Thoracic aorta (tissue), 2 donors: ENCODE results near the gene DNAJC4. TPM values are rescaled to one million over a fixed set of nuclear protein-coding genes. Genes with fewer than 3 reads are reported as not detected.

Experiments
- total RNA-seq, 2 donors: library from RNA; depleted of rRNA; stranded (reverse); fragments of >200 nt; gene quantifications; one replicate each; pipeline versions ENCODE4 v1.1.0 to v1.2.3, GENCODE V29; 2016

Gene DNAJC4
- total RNA-seq, 2 donors from 2014 or later = 13.5 to 53.2 TPM

Other genes starting within 250 kb of the DNAJC4 start
- 10 to 100 TPM; 37.7 to 85.6 TPM for gene OTUB1, start 244.1 kb upstream of the DNAJC4 start, total RNA-seq
- gene FLRT1, start 194.6 kb upstream of the DNAJC4 start, total RNA-seq = under 1 TPM in 1 of 2 donors, not detected in 1; 0.41 TPM
- 10 to 100 TPM; 15.8 to 17.6 TPM for gene MACROD1, start 64.4 kb upstream of the DNAJC4 start, total RNA-seq
- gene STIP1, start 44.4 kb upstream of the DNAJC4 start, total RNA-seq = 10 to 100 TPM; 74.7 to 91.2 TPM
- gene FERMT3, start 23.8 kb upstream of the DNAJC4 start, total RNA-seq = 10 to 100 TPM; 47.2 to 66.6 TPM
- 10 to 100 TPM; 67.2 to 95.3 TPM for gene TRPT1, start 4.4 kb upstream of the DNAJC4 start, total RNA-seq
- 10 to 100 TPM; 52.3 to 61.6 TPM for gene NUDT22, start 4.3 kb upstream of the DNAJC4 start, total RNA-seq
- 100 to 1,000 TPM in 1 of 2 donors, 10 to 100 TPM in 1; 81.8 to 107 TPM for gene VEGFB, start 4.0 kb downstream of the DNAJC4 start, total RNA-seq
- gene FKBP2, start 10.5 kb downstream of the DNAJC4 start, total RNA-seq = 10 to 100 TPM; 51.7 to 53.0 TPM
- 100 to 1,000 TPM in 1 of 2 donors, 10 to 100 TPM in 1; 75.3 to 122 TPM for gene PPP1R14B, start 16.4 kb downstream of the DNAJC4 start, total RNA-seq
- 10 to 100 TPM; 31.5 to 39.7 TPM for gene PLCB3, start 21.0 kb downstream of the DNAJC4 start, total RNA-seq
- 10 to 100 TPM; 39.2 to 83.8 TPM for gene BAD, start 54.1 kb downstream of the DNAJC4 start, total RNA-seq
- 10 to 100 TPM in 1 of 2 donors, 1 to 10 TPM in 1; 8.7 to 19.0 TPM for gene GPR137, start 55.3 kb downstream of the DNAJC4 start, total RNA-seq
- not detected for gene KCNK4, start 60.8 kb downstream of the DNAJC4 start, total RNA-seq
- not detected for gene CATSPERZ, start 69.8 kb downstream of the DNAJC4 start, total RNA-seq
- gene ESRRA, start 75.0 kb downstream of the DNAJC4 start, total RNA-seq = 10 to 100 TPM; 33.4 to 46.0 TPM
- 100 to 1,000 TPM; 157 to 218 TPM for gene TRMT112, start 87.0 kb downstream of the DNAJC4 start, total RNA-seq
- 100 to 1,000 TPM in 1 of 2 donors, 10 to 100 TPM in 1; 91.1 to 136 TPM for gene PRDX5, start 87.6 kb downstream of the DNAJC4 start, total RNA-seq
- 10 to 100 TPM; 10.3 to 19.0 TPM for gene CCDC88B, start 109.7 kb downstream of the DNAJC4 start, total RNA-seq
- 10 to 100 TPM; 42.5 to 50.0 TPM for gene RPS6KA4, start 128.6 kb downstream of the DNAJC4 start, total RNA-seq